CD1c-positive myeloid dendritic cell (primary cell): Measurements from ENCODE around the gene AKAP12.
A peak's percentile ranks its signal among the peaks of the same experiment; 100 is the strongest.
"Not testable (repeated sequence)": the region's sequence is repeated elsewhere in the genome, so short reads cannot be mapped to it uniquely, and the experiment has no call there.

Source experiments
- DNase-seq: peaks from one replicate; pipeline ENCODE4 v3.0.0-alpha.2; 2016; ENCODE audit errors: extremely low spot score

AKAP12 gene

DNA sequence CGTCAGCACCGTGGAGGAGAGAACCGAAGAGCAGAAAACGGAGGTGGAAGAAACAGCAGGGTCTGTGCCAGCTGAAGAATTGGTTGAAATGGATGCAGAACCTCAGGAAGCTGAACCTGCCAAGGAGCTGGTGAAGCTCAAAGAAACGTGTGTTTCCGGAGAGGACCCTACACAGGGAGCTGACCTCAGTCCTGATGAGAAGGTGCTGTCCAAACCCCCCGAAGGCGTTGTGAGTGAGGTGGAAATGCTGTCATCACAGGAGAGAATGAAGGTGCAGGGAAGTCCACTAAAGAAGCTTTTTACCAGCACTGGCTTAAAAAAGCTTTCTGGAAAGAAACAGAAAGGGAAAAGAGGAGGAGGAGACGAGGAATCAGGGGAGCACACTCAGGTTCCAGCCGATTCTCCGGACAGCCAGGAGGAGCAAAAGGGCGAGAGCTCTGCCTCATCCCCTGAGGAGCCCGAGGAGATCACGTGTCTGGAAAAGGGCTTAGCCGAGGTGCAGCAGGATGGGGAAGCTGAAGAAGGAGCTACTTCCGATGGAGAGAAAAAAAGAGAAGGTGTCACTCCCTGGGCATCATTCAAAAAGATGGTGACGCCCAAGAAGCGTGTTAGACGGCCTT is 110.0 kb downstream of the AKAP12 start:
- no peak for DNase-seq

DNA sequence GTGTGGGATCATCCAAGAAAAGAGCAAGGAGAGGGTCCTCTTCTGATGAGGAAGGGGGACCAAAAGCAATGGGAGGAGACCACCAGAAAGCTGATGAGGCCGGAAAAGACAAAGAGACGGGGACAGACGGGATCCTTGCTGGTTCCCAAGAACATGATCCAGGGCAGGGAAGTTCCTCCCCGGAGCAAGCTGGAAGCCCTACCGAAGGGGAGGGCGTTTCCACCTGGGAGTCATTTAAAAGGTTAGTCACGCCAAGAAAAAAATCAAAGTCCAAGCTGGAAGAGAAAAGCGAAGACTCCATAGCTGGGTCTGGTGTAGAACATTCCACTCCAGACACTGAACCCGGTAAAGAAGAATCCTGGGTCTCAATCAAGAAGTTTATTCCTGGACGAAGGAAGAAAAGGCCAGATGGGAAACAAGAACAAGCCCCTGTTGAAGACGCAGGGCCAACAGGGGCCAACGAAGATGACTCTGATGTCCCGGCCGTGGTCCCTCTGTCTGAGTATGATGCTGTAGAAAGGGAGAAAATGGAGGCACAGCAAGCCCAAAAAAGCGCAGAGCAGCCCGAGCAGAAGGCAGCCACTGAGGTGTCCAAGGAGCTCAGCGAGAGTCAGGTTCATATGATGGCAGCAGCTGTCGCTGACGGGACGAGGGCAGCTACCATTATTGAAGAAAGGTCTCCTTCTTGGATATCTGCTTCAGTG is 110.8 kb downstream of the AKAP12 start:
- no peak for DNase-seq

DNA sequence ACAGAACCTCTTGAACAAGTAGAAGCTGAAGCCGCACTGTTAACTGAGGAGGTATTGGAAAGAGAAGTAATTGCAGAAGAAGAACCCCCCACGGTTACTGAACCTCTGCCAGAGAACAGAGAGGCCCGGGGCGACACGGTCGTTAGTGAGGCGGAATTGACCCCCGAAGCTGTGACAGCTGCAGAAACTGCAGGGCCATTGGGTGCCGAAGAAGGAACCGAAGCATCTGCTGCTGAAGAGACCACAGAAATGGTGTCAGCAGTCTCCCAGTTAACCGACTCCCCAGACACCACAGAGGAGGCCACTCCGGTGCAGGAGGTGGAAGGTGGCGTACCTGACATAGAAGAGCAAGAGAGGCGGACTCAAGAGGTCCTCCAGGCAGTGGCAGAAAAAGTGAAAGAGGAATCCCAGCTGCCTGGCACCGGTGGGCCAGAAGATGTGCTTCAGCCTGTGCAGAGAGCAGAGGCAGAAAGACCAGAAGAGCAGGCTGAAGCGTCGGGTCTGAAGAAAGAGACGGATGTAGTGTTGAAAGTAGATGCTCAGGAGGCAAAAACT is 111.5 kb downstream of the AKAP12 start:
- no peak for DNase-seq

DNA sequence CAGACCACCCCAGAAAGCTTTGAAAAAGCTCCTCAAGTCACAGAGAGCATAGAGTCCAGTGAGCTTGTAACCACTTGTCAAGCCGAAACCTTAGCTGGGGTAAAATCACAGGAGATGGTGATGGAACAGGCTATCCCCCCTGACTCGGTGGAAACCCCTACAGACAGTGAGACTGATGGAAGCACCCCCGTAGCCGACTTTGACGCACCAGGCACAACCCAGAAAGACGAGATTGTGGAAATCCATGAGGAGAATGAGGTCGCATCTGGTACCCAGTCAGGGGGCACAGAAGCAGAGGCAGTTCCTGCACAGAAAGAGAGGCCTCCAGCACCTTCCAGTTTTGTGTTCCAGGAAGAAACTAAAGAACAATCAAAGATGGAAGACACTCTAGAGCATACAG is 112.0 kb downstream of the AKAP12 start:
- no peak for DNase-seq

DNA sequence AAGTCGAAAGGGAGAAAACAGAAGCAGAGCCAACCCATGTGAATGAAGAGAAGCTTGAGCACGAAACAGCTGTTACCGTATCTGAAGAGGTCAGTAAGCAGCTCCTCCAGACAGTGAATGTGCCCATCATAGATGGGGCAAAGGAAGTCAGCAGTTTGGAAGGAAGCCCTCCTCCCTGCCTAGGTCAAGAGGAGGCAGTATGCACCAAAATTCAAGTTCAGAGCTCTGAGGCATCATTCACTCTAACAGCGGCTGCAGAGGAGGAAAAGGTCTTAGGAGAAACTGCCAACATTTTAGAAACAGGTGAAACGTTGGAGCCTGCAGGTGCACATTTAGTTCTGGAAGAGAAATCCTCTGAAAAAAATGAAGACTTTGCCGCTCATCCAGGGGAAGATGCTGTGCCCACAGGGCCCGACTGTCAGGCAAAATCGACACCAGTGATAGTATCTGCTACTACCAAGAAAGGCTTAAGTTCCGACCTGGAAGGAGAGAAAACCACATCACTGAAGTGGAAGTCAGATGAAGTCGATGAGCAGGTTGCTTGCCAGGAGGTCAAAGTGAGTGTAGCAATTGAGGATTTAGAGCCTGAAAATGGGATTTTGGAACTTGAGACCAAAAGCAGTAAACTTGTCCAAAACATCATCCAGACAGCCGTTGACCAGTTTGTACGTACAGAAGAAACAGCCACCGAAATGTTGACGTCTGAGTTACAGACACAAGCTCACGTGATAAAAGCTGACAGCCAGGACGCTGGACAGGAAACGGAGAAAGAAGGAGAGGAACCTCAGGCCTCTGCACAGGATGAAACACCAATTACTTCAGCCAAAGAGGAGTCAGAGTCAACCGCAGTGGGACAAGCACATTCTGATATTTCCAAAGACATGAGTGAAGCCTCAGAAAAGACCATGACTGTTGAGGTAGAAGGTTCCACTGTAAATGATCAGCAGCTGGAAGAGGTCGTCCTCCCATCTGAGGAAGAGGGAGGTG is 112.9 kb downstream of the AKAP12 start:
- no peak for DNase-seq

DNA sequence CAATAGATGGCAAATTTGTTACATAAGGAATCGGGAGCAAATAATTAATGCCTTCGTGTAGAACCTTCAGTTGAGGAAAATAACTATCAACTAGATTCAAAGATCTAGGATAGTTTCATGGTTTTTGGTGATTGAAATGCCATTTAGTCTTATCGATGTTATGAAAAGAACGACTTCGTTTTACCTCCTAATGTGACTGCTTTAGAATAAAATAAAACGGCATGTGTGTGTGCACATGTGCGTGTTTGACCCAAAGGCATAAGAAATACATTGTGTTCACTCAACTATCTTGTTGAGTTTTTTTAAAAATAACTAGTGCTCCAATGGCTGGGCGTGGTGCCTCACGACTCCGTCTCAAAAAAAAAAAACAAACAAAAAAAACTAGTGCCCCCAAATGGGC is 114.0 kb downstream of the AKAP12 start:
- DNase-seq = no peak

DNA sequence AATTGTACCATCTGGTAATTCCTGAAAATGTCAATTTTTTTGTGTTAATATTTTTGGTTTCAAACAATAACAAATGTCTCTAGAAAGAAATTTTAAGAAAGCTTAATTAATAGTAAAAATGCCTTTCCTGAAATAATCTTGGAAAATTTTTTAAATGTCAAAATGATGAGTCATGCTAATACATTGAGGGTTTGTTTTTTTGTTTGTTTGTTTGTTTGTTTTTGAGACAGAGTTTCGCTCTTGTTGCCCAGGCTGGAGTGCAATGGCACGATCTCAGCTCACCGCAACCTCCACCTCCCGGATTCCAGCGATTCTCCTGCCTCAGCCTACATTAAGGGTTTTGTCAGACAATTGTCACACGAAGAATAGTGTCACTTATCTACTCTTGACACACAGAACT is 117.2 kb downstream of the AKAP12 start:
- not testable (repeated sequence) for DNase-seq

DNA sequence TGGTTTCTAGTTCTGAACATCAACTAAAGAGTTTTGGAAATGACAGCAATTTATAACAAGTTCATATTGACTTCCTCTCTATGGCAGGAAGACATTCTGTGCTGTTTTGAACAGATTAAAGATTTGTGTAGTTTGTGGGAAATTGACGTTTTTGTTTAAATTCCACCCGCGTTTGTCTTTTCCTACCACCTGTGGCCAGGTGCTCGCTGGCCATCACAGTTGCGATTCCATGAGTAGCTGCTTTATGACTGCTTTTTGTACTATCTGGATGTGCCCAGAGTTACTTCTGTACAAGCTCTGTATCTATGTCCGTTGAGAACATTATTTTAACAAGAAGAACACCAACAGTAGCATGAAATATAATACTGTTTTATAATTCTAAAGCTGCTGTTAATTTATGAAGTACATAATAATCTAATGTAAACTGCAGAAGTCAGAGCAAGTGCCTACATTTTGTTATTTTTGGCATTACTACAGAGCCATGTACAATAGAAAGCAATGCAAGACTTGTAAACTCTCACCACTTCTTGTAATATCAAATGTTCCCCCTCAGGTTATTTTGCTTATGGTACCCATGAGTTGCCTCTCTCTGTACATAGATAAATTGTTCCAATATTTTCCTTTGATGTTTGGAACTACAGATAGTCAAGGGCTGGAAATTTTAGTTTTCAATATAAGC is 118.1 kb downstream of the AKAP12 start:
- no peak for DNase-seq

DNA sequence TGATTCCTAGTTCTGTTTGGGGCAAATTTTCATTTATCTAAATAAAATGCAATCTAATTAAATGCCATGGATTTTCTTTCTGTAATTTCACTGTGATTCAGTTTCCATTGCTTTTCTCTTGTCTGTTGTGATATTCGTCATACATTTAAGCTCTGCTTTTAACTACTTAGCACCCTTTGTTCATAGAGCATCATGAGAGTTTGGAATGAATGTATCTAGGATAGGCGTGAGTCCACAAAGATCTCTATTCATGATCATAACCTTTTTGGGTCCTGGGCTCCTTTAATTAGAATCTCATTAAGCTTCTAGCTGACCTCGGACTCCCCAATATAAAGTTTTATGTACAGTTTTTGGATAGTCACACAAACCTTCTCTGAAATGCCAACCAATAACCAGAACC is 118.7 kb downstream of the AKAP12 start:
- no peak for DNase-seq

DNA sequence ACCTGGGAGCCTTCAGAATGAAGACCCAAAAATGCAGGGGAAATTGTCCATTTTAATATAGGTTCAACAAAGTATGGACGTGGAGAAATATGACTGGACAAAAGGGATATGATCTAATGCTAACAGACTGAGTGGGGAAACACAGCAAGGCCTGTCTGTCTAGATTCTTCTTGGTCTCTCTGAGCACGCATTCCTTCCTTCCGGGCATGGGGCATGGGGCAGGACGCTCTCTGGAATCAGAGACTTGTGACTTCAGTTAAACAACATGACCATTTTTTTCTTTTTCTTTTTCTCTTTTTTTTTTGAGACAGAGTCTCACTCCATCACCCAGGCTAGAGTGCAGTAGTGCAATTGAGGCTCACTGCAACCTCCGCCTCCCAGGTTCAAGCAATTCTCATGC is 119.7 kb downstream of the AKAP12 start:
- no peak for DNase-seq

DNA sequence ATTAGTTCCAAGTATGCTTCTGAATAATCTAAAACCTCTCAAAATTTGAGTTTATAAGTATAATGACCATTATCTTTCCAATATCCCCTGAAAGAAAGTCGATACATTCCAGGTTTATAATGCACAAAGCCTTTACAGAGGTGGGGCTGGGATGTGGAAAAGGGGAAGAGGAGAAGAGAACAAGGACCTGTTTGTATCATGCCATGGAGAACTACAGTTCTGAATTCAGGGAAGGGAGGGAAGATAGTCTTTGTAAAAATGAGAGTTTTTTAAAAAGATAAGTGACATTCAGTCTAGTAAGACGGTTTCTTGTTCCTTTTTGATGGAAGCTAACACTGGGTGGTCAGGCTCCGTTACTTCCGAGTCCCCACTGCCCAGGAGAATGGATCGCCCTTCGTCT is 125.5 kb downstream of the AKAP12 start:
- no peak for DNase-seq

DNA sequence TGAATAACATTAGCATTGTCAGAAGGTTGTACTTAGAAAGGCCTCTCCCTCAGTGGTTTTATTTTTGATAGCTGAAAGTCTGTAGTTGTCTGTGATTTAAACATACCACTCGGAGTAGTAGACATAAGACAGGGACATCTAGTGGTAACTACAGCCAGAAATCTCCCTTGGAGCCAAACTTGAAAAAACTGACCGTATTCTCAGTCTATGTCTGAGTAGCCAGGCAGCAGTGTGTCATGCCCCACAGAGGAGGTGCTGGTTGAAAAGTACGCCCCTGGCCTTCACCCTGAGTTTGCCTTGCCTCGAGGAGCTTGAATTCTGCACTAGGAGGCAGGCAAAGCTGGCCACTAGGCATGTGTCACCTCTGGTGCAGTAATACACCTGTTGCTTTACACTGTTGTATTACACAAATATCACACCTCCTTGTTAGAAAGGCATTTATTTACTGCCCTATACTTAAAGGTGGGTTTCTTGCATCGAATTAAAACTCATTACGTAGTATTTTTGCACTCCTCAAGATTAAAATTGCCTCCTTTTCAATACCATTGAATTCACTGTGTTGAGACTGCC is 130.8 kb downstream of the AKAP12 start:
- DNase-seq = no peak

DNA sequence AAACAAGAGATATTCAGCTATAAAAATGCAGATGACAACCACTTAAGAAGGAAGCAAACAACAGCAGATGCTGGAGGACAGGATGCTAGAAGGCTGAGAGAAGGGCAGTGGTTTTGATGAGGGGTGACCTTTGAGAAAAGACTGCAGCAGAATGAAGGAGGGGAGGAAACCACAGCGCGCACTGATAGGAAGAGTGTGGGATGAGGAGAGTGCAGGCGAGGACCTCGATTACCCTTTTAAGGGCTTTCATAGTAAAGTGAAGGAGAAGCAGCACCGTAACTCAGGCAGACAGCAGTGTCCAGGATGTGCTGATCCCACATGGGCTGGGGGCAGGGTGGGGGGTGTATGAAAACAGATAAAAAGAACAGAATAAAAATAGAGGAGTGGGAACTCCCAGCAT is 132.4 kb downstream of the AKAP12 start:
- DNase-seq = no peak

DNA sequence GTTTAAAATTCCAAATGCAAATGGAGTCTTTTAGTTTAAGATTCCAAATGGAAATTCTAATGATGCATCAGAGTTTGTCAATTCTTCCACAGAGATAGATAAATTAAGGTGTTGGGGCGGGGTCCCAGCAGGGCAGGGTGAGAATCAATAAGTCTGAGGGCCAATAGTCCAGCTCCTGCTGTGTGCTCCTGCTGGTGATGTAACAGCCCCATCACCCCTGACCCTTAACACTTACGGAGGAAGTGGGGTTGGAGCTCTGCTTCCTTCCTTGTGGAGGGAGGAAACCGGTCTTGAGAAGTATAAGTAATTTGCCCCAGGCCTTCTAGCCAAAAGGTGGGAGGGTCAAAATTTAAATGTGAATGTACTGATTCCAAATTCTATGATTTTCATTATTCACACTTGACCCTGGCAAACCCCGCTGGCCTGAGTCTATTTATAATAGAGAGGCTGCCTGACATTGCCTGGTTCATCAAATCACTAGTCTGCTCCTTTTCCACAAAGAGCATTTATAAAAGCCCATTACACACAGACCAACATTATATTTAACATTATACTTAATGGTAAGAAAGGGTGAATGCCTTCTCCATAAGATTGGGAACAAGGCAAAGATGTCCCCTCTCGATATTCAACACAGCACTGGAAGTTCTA is 134.4 kb downstream of the AKAP12 start:
- peak; percentile 19 for DNase-seq

DNA sequence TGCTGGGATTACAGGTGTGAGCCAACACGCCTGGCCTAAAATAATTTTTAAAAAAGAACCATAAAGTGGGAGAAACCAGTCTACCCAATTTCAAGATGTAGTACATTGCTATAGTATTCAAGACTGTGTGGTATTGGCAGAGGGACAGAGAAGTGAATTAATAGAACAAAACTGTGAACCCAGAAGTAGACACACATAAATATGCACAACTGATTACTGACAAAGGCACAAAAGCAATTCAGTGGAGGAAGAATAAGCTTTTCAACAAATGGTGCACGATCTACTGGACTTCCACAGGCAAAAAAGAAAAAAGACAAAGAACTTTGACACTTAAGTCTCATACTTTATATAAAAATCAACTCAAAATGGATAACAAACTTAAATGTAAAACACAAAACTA is 136.1 kb downstream of the AKAP12 start:
- no peak for DNase-seq

DNA sequence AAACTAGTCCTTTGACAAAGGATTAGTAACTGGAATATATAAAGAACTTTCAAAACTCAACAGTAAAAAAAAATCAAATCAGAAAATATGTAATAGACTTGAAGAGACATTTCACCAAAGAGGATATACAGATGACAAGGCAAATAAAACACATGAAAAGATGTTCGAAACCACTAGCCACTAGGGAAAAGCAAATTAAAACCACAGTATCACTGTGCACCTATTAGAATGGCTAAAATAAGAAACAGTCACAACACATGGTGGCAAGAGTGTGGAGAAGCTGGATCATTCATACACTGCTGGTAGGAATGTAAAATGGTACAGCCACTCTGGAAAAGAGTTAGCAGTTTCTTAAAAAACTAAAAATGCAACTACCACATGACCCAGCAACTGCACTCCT is 136.7 kb downstream of the AKAP12 start:
- no peak for DNase-seq

DNA sequence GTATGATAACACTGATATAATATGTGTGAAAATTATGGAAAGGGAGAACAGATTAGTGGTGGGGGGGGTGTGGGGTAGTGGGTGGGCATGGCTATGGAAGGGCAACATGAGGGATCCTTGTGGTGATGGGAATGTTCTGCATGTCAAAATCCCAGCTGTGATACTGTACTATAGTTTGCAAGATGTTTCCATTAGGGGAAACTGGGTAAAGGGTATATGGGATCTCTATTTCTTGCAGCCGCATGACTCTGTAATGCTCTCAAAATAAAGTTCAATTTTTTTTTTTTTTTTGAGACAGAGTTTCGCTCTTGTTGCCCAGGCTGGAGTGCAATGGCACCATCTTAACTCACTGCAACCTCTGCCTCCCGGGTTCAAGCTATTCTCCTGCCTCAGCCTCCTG is 137.3 kb downstream of the AKAP12 start:
- DNase-seq = no peak

DNA sequence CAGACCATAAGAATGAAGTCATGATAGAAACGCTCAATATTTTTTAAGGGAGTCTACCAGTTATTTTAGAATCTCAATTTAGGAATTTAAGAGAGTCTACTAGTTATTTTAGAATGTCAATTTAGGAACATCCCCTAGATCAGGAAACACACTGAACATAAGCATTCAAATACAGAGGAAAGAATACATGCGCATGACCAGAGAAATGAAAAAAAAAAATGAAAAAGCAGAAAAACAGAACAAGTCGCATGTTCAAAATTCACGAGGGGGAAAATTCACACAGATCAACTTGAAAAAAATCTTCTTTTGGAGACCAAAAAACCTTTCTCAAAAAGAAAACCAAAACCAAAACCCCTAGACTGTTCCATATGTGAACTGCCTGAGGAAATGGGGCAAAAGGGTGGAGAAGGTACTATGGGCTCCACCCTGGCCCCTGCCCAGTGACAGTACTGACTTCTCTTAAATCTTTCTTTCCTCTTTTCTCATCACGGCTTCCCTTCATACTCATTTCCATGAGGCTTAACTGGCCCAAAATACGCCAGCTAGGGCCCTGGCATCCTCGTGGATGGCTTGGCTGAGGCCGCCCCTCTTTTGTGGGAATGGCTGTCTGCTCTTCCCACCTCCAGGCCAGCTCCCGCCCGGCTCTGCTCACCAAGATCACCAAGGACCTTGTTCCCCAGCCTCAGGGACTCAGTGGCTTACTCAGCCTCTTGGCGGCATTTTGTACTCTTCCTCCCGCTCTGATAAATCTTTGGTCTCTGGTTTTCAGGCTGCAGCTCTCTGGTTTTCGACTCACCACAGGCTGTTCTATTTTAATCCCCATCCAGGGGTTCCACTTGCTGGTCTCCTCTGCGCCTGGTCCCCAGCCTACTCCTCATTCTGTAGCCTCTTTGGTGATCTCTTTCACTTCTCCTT is 140.4 kb downstream of the AKAP12 start:
- DNase-seq = peak; percentile 48

DNA sequence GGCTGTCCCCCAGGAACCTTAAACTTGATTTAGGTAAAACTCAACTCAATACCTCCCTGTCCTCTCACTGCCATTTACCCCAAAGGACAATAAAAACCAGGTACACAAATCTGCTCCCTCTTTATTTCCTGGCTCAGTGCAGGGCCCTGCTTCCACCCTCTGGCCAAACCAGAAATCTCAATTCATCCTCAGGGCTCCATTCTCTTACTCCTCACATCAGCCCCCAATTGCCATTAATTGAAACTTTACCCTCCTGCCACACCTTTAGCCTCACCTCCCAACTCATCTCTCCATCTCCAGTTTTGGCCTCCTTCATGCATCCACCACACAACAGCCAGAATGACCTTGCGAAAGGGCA is 141.1 kb downstream of the AKAP12 start:
- no peak for DNase-seq

DNA sequence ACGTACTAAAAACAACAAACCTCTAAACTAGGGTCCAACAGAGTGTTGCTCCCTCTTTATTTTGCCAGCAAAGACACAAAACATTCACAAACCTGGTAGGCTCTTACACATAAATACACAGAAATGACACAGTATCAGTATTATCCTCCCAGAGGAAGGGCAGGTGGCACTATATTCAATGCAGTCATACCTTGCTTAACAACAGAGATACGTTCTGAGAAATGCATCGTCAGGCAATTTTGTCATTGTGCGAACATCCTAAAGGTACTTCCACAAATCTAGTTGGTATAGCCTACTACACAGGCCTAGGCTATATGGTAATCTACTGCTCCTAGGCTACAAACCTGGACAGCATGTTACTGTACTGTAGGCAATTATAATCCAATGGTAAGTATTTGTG is 142.0 kb downstream of the AKAP12 start:
- DNase-seq = no peak
